Measurements from ENCODE around the gene ZNF335.

Gene ZNF335

DNA sequence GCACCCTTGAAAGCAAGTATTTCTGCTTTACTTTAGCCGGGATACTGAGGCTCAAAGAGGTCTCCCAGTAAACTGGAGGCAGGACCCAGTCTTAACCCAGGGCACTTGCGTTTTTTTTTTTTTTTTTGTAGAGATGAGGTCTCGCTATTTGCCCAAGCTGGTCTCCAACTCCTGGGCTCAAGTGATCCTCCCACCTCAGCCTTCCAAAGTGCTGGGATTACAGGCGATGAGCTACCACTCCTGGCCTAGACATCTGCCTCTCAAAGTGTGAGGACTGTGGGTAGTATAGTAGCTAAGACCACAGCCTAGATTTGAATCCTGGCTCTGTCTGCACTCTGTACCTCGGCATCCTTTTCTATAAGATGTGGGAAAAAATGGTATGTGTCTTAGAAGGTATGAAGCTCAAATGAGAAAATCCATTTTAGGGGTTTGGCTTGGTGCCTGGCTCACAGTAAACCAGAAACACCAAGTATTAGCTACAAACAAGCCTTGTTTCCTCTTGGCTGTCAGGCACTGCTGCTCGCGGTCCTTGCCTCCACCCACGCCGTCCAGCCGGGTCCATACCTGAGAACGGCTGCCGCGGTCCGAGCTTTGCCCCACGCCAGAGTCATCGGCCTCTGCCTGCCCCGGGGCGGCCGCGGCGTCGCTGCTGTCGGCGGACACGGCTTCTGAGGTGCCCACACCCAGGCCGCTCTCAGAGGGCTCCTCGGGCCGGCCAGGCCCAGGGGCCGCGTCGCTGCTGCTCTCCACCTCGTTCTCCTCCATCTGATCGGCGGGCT lies 1.2 kb downstream of the ZNF335 start:
- Histone ChIP-seq H3K9ac (ENCODE audit: low read depth, low read length) (peak overlapping the region; percentile 99; the same call in 1 of the 2 replicates), H3K9me3 (ENCODE audit: control insufficient read depth, insufficient read depth, low read length) (no peaks in the 10 kb centered on the region), H3K36me3 (ENCODE audit: insufficient read depth, low read length) (peaks cover 10% of the 10 kb centered on the region), H3K4me1 (ENCODE audit: insufficient read depth, low read length) (0 out of 2 replicates have a peak, but pooled peaks cover 10% of the 10 kb centered on the region)

DNA sequence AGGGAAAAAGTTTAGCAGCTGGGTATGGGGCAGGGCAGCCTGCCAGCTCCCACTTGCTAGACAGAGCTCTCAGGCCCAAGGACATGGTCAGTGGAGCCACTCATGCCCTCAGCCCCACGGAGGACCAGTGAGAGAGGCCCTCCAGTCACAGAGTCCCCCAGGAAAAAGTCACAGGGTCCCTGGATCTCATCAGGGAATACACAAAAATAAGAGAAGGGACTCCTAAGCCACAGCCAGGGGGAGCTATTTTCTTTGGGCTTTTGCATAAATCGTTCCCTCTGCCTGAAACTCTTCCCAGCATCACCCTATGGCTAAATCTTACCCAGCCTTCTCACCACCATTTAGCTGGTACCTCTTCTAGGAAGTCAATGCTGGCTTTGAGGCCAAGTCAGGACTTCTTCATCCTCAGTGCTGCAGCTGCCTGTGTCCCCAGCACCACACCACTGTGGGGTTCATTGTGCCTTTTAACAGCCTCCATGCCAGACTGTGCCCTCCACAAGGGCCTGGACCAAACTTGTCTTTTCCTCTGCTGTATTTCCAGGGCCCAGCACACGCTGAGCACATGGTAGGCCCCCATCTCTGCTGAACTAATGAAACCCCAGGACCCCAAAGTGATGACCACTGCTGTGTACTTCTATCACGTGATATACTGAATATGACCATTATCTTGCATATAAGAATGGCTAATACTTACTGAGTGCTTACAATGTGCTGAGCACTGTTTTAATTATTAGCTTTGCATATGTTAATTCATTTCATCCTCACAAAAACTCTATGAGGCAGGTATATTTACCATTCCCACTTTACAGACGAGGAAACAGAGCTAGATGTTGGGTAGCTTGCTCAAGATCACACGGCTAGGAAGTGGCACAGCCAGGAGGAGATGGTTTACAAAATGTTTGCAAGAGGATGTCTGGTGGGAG lies 2.0 kb downstream of the ZNF335 start:
- H3K9me3 ChIP-seq (ENCODE audit: control insufficient read depth, insufficient read depth, low read length) = no peaks in the 10 kb centered on the region
- no peak overlapping the region for H3K9ac ChIP-seq (ENCODE audit: low read depth, low read length)
- peaks cover 10% of the 10 kb centered on the region for H3K36me3 ChIP-seq (ENCODE audit: insufficient read depth, low read length)
- H3K4me1 ChIP-seq (ENCODE audit: insufficient read depth, low read length) = 0 out of 2 replicates have a peak, but pooled peaks cover 10% of the 10 kb centered on the region

DNA sequence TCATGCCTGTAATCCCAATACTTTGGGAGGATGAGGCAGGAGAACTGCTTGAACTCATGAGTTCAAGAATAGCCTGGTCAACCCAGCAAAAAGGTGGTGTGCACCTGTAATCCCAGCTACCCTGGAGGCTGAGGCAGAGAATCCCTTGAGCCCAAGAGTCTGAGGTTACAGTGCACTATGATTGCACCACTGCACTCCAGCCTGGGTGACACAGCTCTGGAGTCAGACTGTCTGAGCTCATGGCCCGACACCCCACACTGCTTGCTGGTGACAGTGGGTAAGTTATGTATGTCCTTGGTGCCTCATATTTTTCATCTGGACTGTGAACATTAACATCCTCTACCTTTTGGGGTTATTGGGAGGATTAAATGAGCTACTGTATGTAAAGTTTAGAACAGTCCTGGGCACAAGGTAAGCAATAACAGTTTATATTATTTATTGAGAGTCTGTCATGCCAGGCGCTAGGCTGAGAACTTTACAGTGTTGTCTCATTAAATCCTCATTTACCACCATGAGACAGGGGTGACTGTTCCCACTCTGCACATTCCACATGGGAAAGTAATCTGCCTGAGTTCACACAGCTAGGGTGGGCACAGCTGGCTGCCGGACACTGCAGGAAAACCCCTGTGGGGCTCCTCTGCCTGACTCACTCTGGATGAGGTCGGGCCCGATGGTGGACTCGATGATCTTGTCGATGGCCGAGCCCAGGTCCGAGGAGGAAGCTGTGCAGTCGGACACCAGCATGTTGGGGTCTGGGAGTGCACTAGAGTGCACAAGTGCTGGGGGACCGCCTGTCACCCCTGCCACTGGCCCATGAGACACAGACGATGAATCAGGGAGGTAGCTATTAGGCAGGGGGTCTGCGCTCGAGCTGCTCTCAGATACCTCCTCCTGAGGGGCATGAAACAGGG lies 2.9 kb downstream of the ZNF335 start:
- Histone ChIP-seq H3K4me1 (ENCODE audit: insufficient read depth, low read length) (0 out of 2 replicates have a peak, but pooled peaks cover 7% of the 10 kb centered on the region), H3K36me3 (ENCODE audit: insufficient read depth, low read length) (peaks cover 13% of the 10 kb centered on the region), H3K9ac (ENCODE audit: low read depth, low read length) (no peak overlapping the region), H3K9me3 (ENCODE audit: control insufficient read depth, insufficient read depth, low read length) (no peaks in the 10 kb centered on the region)

DNA sequence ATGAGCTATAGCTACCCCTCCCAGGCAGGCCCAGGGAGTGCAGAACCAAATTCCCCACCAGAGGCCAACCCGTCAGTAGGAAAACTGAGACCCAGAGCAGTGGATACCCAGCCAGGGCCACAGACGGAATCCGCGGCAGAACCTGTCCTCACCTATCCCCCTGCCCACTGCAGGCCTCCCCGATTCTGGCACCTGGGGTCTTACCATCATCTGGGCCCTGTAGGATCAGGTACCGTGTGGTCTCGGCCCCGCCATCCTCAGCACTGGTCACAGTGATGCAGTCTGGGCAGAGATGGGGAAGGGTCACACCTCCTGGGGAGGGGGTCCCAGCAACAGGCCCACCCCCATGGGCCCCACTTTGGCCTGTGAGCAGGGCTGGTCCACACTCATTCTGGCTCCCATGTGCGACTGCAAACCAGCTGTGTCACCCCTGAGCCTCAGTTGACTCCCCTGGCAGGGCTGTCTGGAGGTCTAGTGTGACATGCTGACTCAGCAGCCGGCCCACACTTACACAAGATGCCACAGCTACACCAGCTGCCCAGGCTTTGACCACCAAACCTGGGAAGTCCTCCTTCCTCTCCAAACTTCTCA lies 3.8 kb downstream of the ZNF335 start:
- Histone ChIP-seq H3K4me1 (ENCODE audit: insufficient read depth, low read length) (0 out of 2 replicates have a peak, but pooled peaks cover 7% of the 10 kb centered on the region), H3K9me3 (ENCODE audit: control insufficient read depth, insufficient read depth, low read length) (no peaks in the 10 kb centered on the region), H3K9ac (ENCODE audit: low read depth, low read length) (no peak overlapping the region), H3K36me3 (ENCODE audit: insufficient read depth, low read length) (peaks cover 13% of the 10 kb centered on the region)

DNA sequence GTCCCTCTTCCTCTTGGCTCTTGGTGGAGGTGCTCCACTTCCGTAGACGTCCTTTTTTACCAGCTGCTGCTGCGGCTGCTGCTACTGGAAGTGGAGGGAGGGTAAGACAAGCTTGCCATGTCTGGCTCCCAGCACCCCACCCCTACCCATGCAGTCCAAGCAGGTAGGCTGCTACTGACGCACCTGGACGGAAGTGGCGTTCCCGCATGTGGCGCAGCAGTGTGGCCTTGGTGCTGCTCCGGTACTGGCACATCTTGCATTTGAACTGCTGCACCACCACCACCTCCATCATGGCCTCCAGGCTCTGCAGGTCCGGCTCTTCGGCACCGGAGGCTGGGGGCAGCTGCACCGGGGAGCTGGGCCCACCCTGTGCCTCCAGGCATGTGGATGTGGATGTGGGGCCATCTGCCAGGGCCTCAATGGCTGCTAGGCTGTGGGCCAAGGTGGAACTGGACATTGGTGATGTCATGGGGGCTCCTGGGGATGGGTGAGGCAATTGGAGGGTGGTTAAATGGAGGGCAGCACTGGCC lies 4.4 kb downstream of the ZNF335 start:
- Histone ChIP-seq H3K9ac (ENCODE audit: low read depth, low read length) (no peak overlapping the region), H3K9me3 (ENCODE audit: control insufficient read depth, insufficient read depth, low read length) (no peaks in the 10 kb centered on the region), H3K36me3 (ENCODE audit: insufficient read depth, low read length) (peaks cover 13% of the 10 kb centered on the region), H3K4me1 (ENCODE audit: insufficient read depth, low read length) (0 out of 2 replicates have a peak, but pooled peaks cover 7% of the 10 kb centered on the region)

DNA sequence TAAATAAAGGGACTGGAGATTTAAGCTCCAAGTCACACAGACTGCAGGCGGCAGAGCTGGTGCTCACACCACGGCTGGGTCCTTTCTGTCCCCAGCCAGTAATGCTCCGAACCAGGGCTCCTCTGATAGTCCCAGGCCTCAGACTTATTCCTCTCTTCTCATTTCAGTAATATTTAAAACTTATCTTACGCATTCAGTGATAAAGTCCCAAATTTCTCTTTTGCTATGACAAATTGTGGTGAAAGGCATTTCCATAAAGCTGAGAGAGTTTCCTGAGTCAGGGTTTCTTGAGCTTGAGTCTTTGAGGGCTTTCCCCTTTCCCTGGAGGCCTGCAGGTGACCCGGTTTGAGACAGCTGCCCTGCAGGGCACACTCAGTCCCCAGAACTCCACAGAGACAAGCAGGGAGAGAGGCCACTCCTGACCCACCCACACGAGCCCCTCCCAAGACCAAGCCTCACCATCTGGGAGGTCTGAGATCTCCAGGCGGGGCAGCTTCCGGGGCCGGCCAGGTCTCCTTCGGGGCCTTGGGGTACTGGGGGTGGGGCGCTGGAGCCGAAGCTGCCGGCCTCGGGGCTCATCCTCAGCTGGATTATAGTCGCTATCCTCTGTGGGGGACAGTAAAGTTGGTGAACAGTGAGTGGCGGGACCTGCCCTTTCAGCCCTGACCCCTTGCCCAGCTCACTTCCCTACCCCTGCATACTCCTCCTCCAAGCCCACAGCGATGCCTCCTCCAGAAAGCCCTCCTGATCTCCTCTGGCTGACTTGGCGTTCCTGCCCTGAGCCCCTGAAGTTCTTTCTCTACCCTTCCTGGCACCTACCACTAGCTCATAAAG lies 6.6 kb downstream of the ZNF335 start:
- H3K9me3 ChIP-seq (ENCODE audit: control insufficient read depth, insufficient read depth, low read length) = no peaks in the 10 kb centered on the region
- 0 out of 2 replicates have a peak, but pooled peaks cover 2% of the 10 kb centered on the region for H3K4me1 ChIP-seq (ENCODE audit: insufficient read depth, low read length)
- H3K9ac ChIP-seq (ENCODE audit: low read depth, low read length) = no peak overlapping the region
- H3K36me3 ChIP-seq (ENCODE audit: insufficient read depth, low read length) = peaks cover 13% of the 10 kb centered on the region

DNA sequence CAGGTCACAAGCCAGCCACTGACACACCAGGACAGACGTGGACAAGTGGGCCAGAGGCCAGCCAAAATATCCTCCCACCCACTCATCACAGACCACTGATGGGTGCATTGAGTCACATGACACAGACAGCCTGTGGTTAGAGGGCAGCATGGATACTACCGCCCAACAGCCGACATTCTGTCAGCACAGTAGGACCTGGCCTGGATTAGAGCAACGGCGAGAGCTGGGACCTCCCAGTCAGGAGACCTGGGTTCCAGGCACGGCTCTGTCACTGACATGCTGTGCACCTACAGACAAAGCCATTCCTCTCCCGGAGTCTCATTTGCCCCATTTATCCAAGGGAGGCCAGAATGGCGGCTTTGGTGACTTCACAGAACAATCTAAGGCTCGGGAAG lies 8.0 kb downstream of the ZNF335 start:
- Histone ChIP-seq H3K36me3 (ENCODE audit: insufficient read depth, low read length) (peaks cover 17% of the 10 kb centered on the region), H3K4me1 (ENCODE audit: insufficient read depth, low read length) (no peaks in the 10 kb centered on the region), H3K9ac (ENCODE audit: low read depth, low read length) (no peak overlapping the region), H3K9me3 (ENCODE audit: control insufficient read depth, insufficient read depth, low read length) (no peaks in the 10 kb centered on the region)

DNA sequence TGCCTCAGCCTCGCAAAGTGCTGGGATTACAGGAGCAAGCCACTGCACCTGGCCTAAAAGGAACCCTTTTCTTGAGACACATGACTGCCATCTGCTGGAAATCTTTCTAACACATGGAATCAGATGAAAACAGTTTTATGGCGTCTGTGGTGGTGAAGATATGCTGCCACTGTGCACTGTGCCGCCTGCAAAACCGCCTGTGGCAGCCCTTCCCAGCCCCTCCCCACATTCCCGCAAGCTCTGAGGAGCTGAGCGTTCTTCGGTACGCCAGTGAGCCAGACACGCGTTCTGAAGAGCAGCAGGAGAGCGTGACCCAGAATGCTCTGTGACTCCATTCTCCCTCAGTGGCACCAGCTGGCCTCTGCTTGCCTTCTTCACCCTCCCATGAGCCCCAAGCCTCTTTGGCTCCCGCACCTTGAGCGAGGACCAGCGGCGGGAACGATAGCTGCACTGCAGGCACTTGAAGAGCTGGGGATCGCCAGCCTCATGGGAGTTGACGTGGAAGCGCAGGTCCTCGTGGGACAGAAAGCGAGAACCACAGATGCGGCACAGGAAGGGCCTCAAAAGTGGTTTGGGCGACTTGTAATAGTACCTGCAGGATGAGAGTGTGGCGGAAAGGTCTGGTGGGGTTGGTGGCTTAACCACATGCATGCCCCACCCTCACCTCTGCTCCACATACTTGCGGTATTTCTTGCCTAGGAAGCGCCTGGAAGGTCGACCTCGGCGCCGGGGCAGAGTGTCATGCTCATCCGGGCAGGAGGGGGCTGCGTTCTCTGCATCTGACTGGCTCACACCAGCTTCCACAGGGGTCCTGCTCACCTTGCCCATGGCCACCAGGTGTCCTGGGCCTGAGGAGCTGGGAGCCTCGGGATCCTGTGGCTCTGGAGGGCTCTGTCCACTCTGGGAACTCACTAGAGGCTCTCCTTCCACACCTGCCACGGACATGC lies 8.7 kb downstream of the ZNF335 start:
- H3K36me3 ChIP-seq (ENCODE audit: insufficient read depth, low read length) = peaks cover 19% of the 10 kb centered on the region
- H3K9ac ChIP-seq (ENCODE audit: low read depth, low read length) = no peak overlapping the region
- H3K4me1 ChIP-seq (ENCODE audit: insufficient read depth, low read length) = no peaks in the 10 kb centered on the region
- no peaks in the 10 kb centered on the region for H3K9me3 ChIP-seq (ENCODE audit: control insufficient read depth, insufficient read depth, low read length)

DNA sequence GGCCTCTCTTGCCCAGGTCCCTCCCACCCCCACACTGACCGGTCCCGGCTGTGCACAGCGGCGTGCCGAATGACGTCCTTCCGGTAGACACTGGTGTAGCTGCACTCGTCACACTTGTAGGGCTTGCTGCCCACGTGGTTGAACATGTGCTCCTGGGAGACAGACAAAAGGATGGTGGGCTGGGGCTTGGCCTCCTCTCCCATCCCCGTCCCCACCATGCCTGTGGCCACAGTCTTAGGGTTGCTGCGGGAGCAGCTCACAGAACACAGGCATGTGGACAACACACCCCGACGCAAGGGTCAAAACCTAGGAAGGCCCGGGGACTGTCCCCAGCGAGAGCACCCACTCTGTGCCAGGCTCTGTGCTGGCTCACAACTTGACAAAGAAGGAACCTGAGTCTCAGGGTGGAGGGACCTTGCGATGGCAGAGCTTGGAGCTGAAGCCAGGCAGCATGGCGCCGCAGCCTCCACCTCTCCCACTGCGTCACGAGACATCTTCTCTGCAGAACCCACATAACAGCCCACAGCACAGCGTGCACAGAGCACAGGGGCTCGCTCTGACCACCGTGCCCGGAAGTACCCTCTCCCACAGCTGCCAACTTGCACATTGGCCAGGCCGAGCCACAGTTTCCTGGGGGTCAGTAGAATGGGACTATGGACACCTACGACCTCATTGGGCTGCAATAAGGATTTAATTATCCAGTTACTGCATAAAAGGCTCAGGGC lies 9.8 kb downstream of the ZNF335 start:
- Histone ChIP-seq H3K9me3 (ENCODE audit: control insufficient read depth, insufficient read depth, low read length) (no peaks in the 10 kb centered on the region), H3K9ac (ENCODE audit: low read depth, low read length) (no peak overlapping the region), H3K36me3 (ENCODE audit: insufficient read depth, low read length) (peaks cover 20% of the 10 kb centered on the region), H3K4me1 (ENCODE audit: insufficient read depth, low read length) (no peaks in the 10 kb centered on the region)

DNA sequence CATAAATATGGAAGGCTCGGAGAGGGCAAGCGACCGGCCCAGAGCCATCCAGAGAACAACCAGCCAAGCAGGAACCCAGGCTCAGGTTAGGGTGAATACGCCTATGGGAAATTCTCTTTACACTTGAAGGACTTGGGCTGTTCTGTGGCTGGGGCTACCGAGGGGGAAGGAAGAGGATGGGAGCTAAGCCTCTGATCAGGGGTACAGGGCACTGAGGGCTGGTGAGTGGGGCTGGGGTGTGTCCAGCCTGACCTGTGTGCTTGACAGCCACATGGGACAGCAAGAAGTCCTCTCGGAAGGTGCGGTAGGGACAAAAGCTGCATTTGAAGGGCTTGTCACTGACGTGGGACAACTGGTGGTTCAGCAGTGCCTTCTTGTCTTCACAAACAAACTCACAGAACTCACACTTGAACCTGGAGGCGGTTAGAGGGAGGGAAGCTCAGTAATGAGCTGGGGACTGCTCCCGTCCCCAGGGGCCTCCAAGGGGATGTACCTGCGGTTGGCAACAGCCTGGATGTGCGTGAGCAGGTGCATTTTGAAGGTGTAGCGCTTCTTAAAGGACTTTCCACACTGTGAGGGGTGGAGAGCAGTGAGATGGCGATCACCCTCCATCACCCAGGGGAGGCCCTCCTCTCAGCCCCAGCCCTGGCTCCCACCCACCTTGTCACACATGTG lies 11.9 kb downstream of the ZNF335 start:
- no peak overlapping the region for H3K9ac ChIP-seq (ENCODE audit: low read depth, low read length)
- no peaks in the 10 kb centered on the region for H3K9me3 ChIP-seq (ENCODE audit: control insufficient read depth, insufficient read depth, low read length)
- H3K36me3 ChIP-seq (ENCODE audit: insufficient read depth, low read length) = peaks cover 14% of the 10 kb centered on the region
- H3K4me1 ChIP-seq (ENCODE audit: insufficient read depth, low read length) = no peaks in the 10 kb centered on the region

DNA sequence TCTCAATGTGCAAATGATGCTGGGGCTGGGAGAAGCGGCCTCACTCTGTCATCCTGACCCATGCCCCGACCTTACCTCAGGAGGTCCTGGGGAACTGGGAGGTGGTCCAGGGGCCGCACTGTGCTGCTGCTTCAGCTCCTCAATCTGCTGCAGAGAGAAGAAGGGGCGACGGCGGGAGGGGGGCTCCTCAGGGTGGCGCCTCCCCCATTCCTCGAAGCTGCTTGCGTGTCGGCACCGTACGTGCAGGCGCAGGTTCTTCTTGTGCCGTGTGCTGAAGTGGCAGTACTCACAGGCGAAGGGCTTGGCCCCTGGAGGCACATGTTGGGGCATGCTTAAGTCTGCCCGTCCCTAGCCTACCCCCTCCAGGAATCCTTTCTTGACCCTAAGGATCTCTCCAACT lies 12.9 kb downstream of the ZNF335 start:
- Histone ChIP-seq H3K9ac (ENCODE audit: low read depth, low read length) (no peak overlapping the region), H3K36me3 (ENCODE audit: insufficient read depth, low read length) (peaks cover 11% of the 10 kb centered on the region), H3K4me1 (ENCODE audit: insufficient read depth, low read length) (no peaks in the 10 kb centered on the region), H3K9me3 (ENCODE audit: control insufficient read depth, insufficient read depth, low read length) (no peaks in the 10 kb centered on the region)

Measured in ES-I3 (cell line).